C4-2B (cell line): ENCODE data around the gene STYK1.

ENCODE experiments used
- ZFX ChIP-seq: fragments of 450-650 bp; IDR thresholded peaks from 2 replicates; pipeline ENCODE4 v1.6.1; 2017
- TF ChIP-seq, protein P1 (sequence below): fragments of 450-650 bp; conservative IDR thresholded peaks from 2 replicates; pipeline ENCODE4 v1.5.1; 2017; ENCODE audit warnings: mild to moderate bottlenecking

DNA sequence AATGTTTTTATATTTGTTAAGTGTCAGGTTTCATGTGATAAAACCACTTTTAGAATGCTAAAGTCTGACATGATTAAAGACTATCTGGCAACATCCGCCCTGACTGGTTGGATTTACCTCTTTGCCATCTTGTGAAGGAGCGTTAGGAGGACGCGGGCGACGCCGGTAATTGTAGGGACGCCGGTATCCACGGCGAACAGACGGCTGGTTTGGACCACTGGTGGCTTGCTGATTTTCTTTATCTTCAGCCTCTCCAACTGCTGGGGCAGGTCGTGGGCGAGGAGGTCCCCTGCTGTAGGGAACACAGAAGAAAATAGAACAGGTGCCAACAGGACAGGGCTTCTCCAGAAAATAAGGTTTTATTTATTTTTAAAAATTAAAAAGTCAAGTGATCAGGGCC, 28.0 kb upstream of the STYK1 start:
- TF ChIP-seq, protein P1, sequence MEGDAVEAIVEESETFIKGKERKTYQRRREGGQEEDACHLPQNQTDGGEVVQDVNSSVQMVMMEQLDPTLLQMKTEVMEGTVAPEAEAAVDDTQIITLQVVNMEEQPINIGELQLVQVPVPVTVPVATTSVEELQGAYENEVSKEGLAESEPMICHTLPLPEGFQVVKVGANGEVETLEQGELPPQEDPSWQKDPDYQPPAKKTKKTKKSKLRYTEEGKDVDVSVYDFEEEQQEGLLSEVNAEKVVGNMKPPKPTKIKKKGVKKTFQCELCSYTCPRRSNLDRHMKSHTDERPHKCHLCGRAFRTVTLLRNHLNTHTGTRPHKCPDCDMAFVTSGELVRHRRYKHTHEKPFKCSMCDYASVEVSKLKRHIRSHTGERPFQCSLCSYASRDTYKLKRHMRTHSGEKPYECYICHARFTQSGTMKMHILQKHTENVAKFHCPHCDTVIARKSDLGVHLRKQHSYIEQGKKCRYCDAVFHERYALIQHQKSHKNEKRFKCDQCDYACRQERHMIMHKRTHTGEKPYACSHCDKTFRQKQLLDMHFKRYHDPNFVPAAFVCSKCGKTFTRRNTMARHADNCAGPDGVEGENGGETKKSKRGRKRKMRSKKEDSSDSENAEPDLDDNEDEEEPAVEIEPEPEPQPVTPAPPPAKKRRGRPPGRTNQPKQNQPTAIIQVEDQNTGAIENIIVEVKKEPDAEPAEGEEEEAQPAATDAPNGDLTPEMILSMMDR, result no peak
- TF ChIP-seq ZFX, result no peak
